ENCODE results near the gene COLEC11.
"Not testable (repeated sequence)": the region's sequence is repeated elsewhere in the genome, so short reads cannot be mapped to it uniquely, and the experiment has no call there.

COLEC11 gene

GRCh38 chr2:3626118-3626811 is 31.4 kb downstream of the COLEC11 start:
- no peak for DNase-seq

- no peak for DNase-seq
Measured at GRCh38 chr2:3626812-3627499, 32.0 kb downstream of the COLEC11 start.

- DNase-seq = no peak
Measured at GRCh38 chr2:3627500-3628100, 32.7 kb downstream of the COLEC11 start.

GRCh38 chr2:3628241-3628679 is 33.3 kb downstream of the COLEC11 start:
- DNase-seq = no peak

DNA sequence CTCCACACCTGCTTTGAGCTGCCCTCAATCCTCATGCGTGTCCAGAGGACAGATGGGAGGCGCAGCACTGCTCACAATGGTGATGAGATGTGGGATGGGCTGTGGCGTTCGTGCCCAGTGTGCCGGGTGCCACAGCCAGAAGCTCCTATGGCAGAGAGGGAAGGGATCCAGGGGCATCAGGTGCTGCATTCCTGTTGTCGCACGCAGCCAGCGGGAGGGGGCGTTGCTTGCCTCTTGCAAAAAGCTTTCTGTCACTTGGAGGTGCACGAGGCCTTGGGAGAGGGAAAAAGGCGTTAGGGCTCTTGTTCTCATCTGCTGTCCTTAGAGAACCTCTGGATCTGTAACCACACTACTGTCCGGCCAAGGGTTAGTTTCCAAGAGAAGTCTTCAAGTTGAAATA is 33.9 kb downstream of the COLEC11 start:
- DNase-seq = no peak

- no peak for DNase-seq
Measured at GRCh38 chr2:3630631-3631030, 35.7 kb downstream of the COLEC11 start.

- DNase-seq = no peak
Measured at GRCh38 chr2:3631161-3631850, 36.4 kb downstream of the COLEC11 start.

DNA sequence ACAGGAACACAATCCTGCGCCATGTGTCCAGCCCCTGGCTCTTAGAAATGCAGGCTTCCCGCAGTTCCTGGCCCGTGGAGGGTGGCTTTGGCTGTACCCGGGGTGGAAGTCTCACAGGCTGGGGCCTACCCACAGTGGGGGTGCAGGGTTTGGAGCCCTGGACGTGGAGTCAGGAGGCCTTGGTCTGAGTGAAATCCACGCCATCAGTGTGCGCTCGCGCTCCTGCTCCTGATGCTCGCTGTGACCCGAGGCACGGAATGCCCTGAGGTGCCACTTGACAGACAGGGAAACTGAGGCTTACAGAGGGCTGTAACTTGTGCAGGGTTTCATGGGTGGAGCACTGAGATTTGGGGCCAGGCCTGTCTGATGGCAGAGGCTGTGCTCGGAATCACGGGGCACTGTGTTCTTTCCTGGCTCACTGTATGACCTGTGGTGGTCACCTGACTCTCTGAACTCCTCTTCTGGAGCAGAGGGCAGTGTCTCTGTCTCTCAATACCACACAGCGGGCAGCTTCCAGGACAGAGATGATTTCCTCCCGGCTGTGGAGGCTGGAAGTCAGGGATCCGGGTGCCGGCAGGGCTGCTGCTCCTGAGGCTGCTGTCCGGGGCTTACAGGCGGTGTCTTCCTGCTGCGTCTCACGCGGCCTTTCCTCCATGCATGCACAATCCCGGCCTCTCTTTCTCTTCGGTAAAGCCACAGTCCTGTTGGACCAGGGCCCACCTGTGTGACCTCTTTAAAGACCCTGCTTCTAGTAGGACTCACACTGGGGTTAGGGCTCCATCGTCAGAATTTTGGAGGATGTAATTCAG is 37.1 kb downstream of the COLEC11 start:
- DNase-seq = no peak

DNA sequence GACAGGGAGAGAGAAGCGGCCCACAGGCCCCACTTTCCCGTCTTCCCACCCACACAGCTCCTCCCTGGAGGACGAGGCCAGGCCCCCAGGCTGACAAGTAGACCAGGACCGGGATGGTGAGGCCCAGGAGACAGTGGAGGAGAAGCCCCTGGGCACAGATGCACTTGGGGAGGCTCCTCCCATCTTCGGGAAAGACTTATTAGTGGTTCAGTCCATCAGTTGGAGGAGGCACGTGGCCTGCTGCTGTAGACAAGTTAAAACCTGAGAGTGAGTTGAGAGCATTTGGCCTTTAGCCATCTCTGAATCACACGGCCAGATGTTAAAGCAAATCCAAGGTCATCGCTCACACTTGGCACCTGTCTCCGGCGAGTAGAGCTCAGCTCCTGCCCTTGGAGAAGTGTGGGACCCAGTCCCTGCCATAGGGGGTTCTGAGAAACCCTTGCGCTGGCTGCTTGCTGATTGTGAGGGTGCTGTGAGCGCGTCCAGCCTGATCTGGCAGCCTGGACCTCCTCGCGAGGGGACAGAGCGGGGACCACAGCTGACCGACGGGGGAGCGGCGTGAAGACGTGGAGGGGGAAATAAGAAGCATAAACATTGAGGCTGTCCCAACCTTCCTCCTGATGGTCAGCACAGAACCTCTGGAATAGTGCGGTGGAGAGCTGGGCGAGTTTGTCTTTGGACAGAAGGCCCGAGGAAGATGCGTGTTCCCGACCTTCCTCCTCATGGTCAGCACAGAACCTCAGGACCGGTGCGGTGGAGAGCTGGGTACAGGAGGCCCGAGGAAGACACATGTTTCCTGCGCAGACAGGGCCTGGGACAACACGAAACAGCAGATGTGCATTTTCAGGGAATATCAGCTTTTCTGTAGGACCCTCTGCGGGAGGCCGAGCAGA is 38.4 kb downstream of the COLEC11 start:
- no peak for DNase-seq

DNA sequence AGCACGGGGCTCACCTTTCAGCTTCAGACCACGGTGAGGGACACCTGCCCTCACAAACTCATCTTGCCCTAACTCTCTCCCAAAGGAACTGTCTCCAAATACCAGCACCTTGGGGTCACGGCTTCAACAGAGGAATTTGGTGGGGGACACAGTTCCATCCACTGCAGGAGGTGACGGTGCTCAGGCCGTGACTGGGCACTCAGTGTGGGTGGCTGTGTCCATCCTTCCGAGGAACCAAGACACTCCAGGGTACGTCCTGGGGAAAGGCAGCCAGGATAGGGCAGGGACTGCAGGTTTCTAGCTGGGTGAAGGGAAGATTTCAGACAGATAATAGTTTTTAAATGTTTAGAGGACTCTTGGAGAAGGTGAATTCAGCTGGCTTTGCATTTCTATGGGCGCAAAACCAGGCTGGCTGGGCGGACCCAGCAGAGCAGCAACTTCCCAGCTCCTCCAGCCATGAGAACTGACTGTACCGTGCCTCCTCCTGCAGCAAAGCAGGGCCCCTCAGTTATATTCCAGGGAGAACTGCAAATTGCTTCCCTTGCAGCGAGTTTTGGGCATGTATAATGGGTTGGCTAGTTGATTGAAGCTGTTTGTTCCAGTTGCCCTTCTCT is 39.2 kb downstream of the COLEC11 start:
- DNase-seq = no peak

- DNase-seq = no peak
Measured at GRCh38 chr2:3634596-3635121, 39.7 kb downstream of the COLEC11 start.

- DNase-seq = no peak
Measured at GRCh38 chr2:3635171-3635974, 40.5 kb downstream of the COLEC11 start.

DNA sequence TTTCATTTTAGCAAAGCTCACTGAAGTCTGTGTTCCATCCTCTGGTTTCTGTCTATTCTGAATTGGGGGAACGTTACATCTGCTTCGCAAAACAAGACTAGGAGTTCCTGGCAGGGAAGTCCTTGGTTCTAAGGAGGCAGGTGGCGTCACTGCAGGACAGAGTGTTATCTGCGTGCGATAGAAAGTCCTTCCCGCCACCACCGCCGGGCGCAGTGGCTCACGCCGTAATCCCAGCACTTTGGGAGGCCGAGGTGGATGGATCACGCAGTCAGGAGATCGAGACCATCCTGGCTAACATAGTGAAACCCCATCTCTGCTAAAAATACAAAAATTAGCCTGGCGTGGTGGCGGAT is 41.0 kb downstream of the COLEC11 start:
- not testable (repeated sequence) for DNase-seq

DNA sequence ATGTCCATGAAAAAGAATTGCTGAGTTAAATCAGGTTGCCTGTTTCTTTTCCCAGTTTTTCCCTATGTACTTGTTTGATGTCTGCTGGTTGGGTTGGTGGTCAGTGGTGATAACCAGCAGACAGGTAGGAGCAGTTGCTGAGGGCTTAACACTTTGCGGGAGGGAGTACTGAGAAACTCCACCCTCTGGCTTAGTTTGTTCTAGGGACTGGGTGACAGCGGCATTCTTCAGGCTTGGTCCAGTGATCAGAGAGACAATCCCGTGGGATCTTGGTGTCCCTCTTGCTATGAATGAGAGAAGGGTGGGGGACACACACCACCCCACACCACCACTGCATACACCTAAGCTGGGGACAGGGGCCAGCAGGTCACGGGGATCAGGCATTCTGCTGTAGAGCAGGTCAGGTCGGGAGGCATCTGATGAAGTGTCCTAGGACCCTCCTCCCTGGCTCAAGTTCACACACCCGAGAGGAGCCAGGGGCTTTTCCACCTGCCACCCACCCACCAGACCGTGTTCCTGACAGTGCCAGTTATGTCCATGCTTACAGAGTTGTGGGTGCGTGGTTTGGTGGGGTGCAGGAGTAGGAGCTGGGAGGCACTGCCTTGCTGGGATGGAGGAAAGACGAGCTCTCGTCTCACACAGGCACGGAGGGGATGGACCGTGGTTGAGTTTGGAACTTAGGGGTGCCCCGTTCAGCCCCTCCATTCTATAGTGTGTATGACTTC is 41.8 kb downstream of the COLEC11 start:
- DNase-seq = no peak

DNA sequence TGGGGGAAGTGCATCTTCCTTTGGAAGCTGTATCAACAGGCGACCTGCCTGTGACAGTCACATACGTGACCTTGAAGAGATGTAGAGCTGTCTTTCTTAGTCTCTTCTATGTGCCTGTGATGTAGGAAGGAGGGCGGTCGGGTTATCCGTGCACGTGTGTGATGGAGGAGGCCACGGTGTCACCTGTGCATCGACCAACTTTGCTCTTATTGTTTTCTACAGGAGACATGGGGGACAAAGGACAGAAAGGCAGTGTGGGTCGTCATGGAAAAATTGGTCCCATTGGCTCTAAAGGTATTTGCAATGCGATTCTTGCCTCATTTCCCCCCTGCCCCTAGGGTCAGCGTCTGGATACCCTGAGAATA is 42.4 kb downstream of the COLEC11 start:
- no peak for DNase-seq

DNA sequence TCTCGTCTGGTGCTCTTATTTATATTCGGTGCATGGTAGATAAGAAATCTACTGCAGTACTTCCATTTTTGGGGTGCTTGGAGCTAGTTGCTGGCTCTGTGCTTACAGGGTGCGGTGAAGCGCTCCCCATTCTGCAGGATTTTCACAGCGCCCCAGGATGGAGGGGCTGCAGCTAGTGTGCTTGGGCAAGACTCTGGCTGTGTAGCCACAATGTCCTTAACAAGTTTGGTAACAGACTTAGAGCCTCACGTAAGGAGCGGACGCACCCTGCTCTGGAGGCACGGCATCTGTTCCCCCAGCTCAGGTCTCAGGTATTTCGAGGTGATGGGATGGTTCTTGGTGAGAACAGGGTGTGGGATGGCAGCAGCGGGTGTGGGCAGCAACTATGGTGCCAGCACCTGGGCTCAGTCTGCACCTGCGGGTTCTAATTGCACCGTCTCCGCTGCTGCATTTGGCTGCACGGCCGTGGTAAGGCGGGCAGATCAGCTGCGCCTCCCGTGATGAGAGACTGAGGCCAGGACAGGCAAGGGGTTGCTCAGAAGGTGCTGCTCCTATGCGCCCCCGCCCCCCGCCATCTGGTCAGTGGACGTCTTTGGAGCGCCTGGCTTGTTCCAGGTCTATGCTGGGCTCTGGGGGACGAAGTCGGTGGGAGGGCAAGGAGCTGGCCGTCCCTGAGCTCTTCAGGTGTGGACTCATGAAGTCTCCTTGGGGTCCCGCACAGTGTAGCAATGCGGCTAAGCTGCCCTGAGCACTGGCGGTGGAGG is 43.0 kb downstream of the COLEC11 start:
- DNase-seq = no peak

GRCh38 chr2:3638456-3638810 is 43.5 kb downstream of the COLEC11 start:
- no peak for DNase-seq

- no peak for DNase-seq
Measured at GRCh38 chr2:3639015-3639630, 44.2 kb downstream of the COLEC11 start.

Data from activated gamma-delta T cell (primary cell).